IPS-18c (cell line): ENCODE data around the gene GPRC5B.

ENCODE experiments used
- H3K4me3 ChIP-seq: 2 replicates; pipeline ENCODE4 v1.7.0; 2013; ENCODE audit warnings: low read depth, mild to moderate bottlenecking, low read length, moderate library complexity; ENCODE audit not compliant: insufficient read depth
- H3K9me3 ChIP-seq: one replicate; pipeline ENCODE4 v1.6.1; 2013; ENCODE audit warnings: mild to moderate bottlenecking, low read length, moderate library complexity; ENCODE audit not compliant: control insufficient read depth, insufficient read depth

The GPRC5B gene

GRCh38 chr16:19810817-19811731 lies 73.6 kb downstream of the GPRC5B start:
- no peak overlapping the region for H3K4me3 ChIP-seq
- peaks cover 3% of the 10 kb centered on the region for H3K9me3 ChIP-seq

- Histone ChIP-seq H3K9me3 (peaks cover 3% of the 10 kb centered on the region), H3K4me3 (no peak overlapping the region)
Observed at GRCh38 chr16:19809693-19810092, 75.0 kb downstream of the GPRC5B start.

GRCh38 chr16:19809121-19809635 lies 75.5 kb downstream of the GPRC5B start:
- H3K9me3 ChIP-seq, result peaks cover 3% of the 10 kb centered on the region
- no peak overlapping the region for H3K4me3 ChIP-seq

GRCh38 chr16:19808061-19808641 lies 76.5 kb downstream of the GPRC5B start:
- Histone ChIP-seq H3K4me3 (no peak overlapping the region), H3K9me3 (peaks cover 3% of the 10 kb centered on the region)
